ENCODE results near the gene DNAL4. TPM values are rescaled to one million over a fixed set of nuclear protein-coding genes. Genes with fewer than 3 reads are reported as not detected.

The DNAL4 gene
- total RNA-seq, 3 donors from 2014 or later: 14.7 to 17.6 (median 16.1) TPM

GRCh38 chr22:38762551-38762983 is 31.4 kb downstream of the DNAL4 start:
- no peak for ATAC-seq
- Histone ChIP-seq H3K4me1 (ENCODE audit: low read depth) (no peaks in the 10 kb centered on the region), H3K9me3 (no peaks in the 10 kb centered on the region), H3K36me3 (ENCODE audit: low read depth) (no peaks in the 10 kb centered on the region), H3K4me3 (no peak overlapping the region)
- intact Hi-C loops (cut with DNase I, micrococcal nuclease): no loop called here
- DNase-seq: no peak
- TF ChIP-seq, protein P1, sequence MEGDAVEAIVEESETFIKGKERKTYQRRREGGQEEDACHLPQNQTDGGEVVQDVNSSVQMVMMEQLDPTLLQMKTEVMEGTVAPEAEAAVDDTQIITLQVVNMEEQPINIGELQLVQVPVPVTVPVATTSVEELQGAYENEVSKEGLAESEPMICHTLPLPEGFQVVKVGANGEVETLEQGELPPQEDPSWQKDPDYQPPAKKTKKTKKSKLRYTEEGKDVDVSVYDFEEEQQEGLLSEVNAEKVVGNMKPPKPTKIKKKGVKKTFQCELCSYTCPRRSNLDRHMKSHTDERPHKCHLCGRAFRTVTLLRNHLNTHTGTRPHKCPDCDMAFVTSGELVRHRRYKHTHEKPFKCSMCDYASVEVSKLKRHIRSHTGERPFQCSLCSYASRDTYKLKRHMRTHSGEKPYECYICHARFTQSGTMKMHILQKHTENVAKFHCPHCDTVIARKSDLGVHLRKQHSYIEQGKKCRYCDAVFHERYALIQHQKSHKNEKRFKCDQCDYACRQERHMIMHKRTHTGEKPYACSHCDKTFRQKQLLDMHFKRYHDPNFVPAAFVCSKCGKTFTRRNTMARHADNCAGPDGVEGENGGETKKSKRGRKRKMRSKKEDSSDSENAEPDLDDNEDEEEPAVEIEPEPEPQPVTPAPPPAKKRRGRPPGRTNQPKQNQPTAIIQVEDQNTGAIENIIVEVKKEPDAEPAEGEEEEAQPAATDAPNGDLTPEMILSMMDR (IDR thresholded peaks at IDR 0.05): no peak

DNA sequence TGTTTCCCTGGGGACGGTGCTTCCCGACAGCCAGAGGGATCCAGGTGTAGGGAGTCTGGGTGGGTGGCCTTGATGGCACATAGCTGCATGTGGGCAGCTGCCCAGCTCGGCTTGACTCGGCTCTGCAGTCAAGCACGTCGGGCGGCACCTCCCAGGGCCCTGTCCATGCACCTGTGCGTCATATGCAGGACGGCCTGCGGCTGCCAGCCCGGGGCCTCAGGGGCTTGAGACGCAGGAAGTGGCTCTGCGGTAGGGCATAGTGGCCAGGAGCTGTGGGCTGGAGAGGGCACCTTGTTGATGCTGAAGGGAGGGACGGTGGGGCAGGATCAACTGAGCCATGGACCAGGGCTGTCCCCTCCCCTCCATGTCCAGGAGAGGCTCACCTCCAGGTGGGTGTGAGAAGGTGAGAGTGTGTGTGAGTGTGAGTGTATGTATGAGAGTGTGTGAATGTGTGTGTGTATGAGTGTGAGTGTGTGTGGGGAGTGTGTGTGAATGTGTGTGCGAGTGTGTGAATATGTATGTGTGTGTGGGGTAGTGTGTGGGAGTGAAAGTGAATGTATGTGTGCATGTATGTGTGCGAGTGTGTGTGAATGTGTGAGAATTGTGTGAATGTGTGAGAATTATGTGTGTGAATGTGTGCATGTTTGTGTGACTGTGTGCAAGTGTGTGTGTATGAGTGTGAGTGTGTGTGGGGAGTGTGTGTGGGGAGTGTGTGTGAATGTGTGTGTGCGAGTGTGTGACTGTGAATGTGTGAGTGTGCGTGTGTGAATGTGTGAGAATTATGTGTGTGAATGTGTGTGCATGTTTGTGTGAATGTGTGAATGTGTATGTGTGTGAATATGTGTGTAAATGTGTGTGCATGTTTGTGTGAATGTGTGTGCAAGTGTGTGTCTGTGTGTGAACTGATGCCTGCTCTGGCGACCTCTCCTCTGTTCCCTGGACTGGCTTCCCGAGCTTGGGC is 32.5 kb downstream of the DNAL4 start:
- H3K4me1 ChIP-seq (ENCODE audit: low read depth): no peaks in the 10 kb centered on the region
- TF ChIP-seq, protein P1 (IDR thresholded peaks at IDR 0.05): no peak
- ATAC-seq (no peak), DNase-seq (no peak)
- no peaks in the 10 kb centered on the region for H3K9me3 ChIP-seq
- no peaks in the 10 kb centered on the region for H3K36me3 ChIP-seq (ENCODE audit: low read depth)
- intact Hi-C loops (cut with DNase I, micrococcal nuclease): no loop called here
- no peak overlapping the region for H3K4me3 ChIP-seq

DNA sequence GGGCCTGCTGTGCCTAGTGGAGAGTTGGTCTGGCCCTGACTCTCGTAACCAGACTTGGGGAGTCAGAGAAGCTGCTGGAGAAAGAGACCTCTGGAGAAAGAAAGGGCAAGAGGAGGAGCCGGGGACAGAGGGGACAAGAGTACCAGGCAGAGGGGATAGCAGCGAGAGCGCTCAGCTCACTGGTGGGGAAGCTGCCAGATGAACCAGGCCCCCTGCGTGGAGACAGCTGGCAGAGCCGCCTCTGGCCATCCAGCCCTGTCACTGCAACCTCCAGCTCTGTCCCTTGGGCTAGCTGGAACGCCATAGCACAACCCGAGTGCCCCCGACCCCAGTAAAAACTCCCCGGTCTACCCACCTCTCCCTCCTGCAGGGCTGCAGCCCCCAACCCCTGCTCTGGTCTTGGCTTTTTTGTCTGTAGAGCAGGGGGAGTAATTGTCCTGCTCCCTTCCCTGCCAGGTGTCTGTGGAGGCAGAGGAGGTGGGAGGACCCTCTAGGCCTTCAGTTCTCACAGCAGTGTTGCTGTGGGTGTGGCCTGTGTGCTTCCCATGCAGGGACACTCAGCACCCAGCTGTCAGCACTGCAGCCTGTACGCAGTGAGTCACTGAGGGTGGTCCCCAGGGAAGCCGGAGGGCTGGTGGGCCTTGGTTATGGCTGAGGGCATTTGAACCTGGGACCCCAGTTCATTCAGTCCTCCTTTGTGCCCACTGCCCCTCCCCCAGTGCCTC is 33.3 kb downstream of the DNAL4 start:
- intact Hi-C loops (cut with DNase I, micrococcal nuclease): no loop called here
- Histone ChIP-seq H3K4me1 (ENCODE audit: low read depth) (no peaks in the 10 kb centered on the region), H3K9me3 (no peaks in the 10 kb centered on the region), H3K36me3 (ENCODE audit: low read depth) (no peaks in the 10 kb centered on the region), H3K4me3 (no peak overlapping the region)
- ATAC-seq (no peak), DNase-seq (no peak)
- TF ChIP-seq, protein P1 (IDR thresholded peaks at IDR 0.05): no peak

DNA sequence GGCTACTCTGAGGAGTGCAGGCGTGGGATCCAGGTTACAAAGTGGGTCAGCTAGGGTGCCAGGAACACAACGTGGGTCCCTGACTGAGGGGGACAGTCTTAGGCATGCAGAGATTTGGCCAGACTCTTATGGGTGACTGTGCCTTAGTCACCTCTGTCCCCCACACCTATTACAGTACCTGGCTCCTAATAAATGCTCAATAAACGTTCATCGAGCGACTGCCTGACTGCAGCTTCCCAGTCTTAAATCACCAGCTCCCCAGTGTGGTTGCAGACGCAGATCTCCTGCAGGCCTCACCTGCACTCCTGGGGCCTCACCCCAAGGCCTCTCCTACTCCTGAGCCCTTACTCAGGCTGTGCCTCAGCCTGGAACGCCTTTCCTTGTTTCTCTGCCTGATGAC is 34.9 kb downstream of the DNAL4 start:
- TF ChIP-seq, protein P1 (IDR thresholded peaks at IDR 0.05): no peak
- Histone ChIP-seq H3K9me3 (no peaks in the 10 kb centered on the region), H3K4me1 (ENCODE audit: low read depth) (peaks cover 6% of the 10 kb centered on the region), H3K36me3 (ENCODE audit: low read depth) (no peaks in the 10 kb centered on the region), H3K4me3 (no peak overlapping the region)
- DNase-seq (no peak), ATAC-seq (no peak)
- intact Hi-C loops (cut with DNase I, micrococcal nuclease): no loop called here

- TF ChIP-seq, protein P1 (IDR thresholded peaks at IDR 0.05): no peak
- ATAC-seq: no peak
- Histone ChIP-seq H3K9me3 (no peaks in the 10 kb centered on the region), H3K36me3 (ENCODE audit: low read depth) (no peaks in the 10 kb centered on the region), H3K4me3 (no peak overlapping the region), H3K4me1 (ENCODE audit: low read depth) (peaks cover 11% of the 10 kb centered on the region)
- intact Hi-C loops (cut with DNase I, micrococcal nuclease): no loop called here
- DNase-seq: peak in 2 of 3 donors; percentile 32 to 70
These were observed 35.5 kb downstream of the DNAL4 start for GRCh38 chr22:38758276-38758945.
